ENCODE data around the gene PRPF40B.

- TF ChIP-seq CTCF (conservative IDR thresholded peaks at IDR 0.05 in 1 of 2, IDR thresholded peaks at IDR 0.05 in 1 of 2; ENCODE audit: extremely low read depth in 1 of 2, insufficient read depth in 1 of 2, low read depth in 1 of 2, low read length in 2 of 2), result no peak
- no peak for TF ChIP-seq EZH2 (IDR thresholded peaks at IDR 0.05; ENCODE audit: borderline replicate concordance, low read length)
These were observed 35.1 kb upstream of the PRPF40B start for GRCh38 chr12:49588281-49588680.

All from mammary epithelial cell (primary cell).